ENCODE measurements around the gene CACFD1.

DNA sequence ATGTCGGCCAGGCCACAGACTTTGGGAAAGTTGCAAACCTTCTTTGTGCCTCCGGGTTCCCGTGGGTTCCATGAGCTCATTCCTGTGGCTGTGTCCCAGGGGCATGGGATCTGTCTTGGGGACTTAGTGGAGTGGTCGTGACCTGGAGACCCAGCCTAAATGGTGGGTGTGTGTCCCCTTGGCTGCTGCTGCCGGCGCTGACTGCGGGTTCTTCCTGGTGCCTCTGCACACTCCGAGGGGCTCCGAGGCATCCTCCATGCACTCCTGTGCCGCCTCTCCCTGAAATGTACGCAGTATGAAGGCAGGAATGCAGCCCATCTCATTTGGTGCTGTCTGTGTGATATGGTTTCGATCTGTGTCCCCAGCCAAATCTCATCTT lies 40.1 kb downstream of the CACFD1 start:
- TF ChIP-seq, protein P1, sequence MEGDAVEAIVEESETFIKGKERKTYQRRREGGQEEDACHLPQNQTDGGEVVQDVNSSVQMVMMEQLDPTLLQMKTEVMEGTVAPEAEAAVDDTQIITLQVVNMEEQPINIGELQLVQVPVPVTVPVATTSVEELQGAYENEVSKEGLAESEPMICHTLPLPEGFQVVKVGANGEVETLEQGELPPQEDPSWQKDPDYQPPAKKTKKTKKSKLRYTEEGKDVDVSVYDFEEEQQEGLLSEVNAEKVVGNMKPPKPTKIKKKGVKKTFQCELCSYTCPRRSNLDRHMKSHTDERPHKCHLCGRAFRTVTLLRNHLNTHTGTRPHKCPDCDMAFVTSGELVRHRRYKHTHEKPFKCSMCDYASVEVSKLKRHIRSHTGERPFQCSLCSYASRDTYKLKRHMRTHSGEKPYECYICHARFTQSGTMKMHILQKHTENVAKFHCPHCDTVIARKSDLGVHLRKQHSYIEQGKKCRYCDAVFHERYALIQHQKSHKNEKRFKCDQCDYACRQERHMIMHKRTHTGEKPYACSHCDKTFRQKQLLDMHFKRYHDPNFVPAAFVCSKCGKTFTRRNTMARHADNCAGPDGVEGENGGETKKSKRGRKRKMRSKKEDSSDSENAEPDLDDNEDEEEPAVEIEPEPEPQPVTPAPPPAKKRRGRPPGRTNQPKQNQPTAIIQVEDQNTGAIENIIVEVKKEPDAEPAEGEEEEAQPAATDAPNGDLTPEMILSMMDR (IDR thresholded peaks at IDR 0.05), result no peak
- TF ChIP-seq POLR2A (IDR thresholded peaks at IDR 0.05), result no peak

Measured in Peyer's patch (tissue), 4 donors.